NCI-H2171 treated with DMSO at 0.1 percent for 48 hours (cell line): ENCODE data around the gene ANAPC1.
"Not testable (repeated sequence)": the region's sequence is repeated elsewhere in the genome, so short reads cannot be mapped to it uniquely, and the experiment has no call there.

Source experiments
- DNase-seq: peaks from one replicate; lab custom pipeline; 2025; lab: John Stamatoyannopoulos, UW

Gene ANAPC1

GRCh38 chr2:111812970-111813622, 70.9 kb downstream of the ANAPC1 start:
- DNase-seq, result not testable (repeated sequence)

- not testable (repeated sequence) for DNase-seq
Measured at GRCh38 chr2:111790633-111791032, 93.4 kb downstream of the ANAPC1 start.

- DNase-seq, result not testable (repeated sequence)
Measured at GRCh38 chr2:111784081-111784480, 99.9 kb downstream of the ANAPC1 start.

GRCh38 chr2:111782195-111782594, 101.8 kb downstream of the ANAPC1 start:
- not testable (repeated sequence) for DNase-seq

DNA sequence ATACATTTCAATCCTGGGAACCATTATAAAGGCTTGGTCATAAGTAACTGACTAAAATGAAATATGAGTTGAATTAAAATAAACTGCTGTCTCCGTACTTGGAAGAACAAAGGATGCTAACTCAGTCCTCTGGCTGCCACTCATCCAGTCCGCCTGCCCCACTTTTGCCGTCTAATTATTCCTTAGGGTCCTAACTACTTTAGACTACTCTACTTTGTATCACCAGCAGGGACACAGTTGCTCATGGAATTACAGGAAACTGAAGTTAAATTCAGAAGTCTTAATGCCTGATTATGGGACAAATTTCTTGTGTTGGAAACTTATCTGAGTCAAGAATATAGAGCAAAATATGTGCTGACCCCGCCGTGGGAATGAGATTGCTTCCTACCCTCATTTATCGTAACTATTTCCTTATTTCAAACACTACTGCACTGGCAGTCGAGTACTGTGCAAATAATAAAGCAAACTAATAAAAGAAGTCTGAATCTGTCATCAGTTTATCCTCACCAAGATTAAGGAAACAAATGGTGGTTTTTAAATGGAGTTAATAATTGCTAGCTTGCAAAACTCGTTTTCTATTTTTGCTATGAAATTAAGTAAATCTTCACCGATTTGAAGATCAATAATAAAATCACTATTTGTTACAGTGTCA, 102.4 kb downstream of the ANAPC1 start:
- not testable (repeated sequence) for DNase-seq

GRCh38 chr2:111777155-111777554, 106.8 kb downstream of the ANAPC1 start:
- not testable (repeated sequence) for DNase-seq

DNA sequence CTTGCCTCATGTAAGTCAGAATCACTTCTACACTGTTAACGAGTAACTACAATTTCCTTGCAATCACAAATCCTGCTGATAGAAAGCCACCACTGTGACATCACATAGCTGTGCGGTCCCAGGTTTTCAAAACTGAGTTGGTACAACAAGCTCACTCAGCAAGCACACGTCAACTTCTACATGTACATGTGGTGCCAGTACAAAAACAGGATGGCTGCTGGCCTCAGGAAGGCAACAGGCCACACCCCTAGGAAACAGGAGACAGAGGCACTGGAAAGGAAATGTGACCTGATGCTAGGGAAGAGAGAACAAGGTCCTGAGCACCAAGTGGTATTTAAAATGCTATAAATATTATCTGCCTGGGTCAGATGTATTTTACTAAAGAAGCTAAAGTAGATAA, 107.7 kb downstream of the ANAPC1 start:
- not testable (repeated sequence) for DNase-seq

GRCh38 chr2:111772180-111772579, 111.8 kb downstream of the ANAPC1 start:
- not testable (repeated sequence) for DNase-seq

DNA sequence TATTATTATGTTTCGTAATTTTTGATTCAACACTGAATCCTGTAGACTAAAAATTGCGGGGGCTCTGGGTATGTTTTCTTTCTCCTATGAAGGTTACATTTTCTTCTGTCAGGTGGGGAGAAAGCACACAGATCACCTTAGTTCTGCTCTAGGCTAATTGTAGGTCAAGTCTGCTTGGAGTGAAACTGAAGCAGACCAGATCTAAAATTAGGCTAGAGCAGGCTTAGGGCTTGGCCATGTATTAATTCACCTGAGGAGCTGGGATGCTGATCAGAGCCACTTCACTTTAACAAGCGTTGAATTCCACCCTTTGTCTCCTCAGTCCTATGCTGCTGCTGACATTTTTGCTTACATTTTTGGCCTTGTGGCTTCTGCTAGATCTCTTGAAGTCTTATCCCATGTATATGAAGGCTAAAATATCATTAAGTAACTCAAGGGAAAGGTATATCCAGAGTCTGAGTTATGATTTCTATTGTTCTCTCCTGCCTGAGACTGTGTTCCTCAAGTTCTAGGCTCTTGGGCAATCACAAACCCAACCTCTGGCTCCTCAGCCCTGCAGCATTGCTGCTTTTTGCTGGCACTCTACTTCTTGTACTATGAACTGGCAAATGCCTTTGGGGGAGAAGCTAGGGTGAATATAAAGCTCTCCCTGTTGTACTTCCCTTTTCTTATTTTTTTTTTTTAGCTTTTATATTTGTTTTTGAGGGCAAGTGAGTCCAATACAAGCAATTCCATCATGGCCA, 112.9 kb downstream of the ANAPC1 start:
- DNase-seq, result not testable (repeated sequence)

DNA sequence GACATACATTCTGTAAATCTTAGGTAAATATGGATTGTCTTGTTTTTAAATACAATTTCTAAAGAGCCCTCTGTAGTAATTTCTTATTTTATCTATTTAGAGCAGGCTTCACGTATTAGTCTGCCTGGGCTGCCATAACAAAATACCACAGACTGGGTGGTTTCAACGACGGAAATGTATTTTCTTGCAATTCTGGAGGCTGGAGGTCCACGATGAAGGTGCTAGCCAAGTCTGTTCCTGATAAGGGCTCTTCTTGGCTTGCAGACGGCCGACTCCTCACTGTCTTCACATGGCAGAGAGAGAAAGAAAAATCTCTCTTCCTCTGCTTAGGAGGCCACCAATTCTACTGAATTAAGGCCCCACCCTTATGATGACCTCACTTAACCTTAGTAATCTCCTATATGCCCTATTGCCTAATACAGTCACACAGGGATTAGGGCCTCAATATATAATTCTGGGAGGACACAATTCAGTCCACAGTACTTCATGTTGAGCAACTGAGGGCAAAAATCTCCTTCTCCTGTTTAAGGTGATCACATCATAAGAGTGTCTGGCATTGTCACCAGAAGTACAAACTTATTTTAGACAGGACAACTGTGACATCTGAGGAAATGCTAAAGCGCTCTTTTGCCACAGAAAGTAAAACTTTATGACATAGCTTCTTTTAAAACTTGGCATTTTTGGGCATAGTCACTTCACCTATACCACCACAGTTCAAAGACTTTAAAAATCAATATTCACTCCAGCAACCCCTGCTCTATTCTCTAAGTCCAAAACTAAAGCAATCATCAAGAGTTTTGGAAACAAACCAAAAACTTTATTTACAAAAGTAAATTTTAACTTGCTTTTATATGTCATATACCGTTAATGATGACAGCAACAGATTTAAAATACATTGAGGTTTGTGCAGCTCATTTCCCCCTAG, 115.5 kb downstream of the ANAPC1 start:
- not testable (repeated sequence) for DNase-seq

DNA sequence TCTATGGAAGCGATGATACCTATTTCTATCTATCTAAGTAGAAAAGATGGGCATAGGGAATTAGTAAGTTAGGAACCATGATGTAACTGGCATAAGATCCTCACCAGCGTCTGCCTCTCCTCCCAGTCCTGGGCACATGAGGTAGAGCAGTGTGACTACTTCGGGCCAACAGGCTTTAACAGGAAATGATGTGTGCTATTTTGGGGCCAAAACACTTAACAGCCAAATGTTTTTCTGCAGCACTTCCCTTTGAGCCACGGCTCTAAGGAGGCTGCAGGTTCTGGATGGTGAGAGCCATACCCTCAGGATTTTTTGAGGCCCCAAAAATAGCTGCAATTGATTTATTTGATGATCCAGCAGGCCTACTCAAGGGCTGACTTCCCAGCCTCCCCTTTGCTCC, 116.9 kb downstream of the ANAPC1 start:
- not testable (repeated sequence) for DNase-seq

- not testable (repeated sequence) for DNase-seq
Measured at GRCh38 chr2:111766295-111766694, 117.7 kb downstream of the ANAPC1 start.

DNA sequence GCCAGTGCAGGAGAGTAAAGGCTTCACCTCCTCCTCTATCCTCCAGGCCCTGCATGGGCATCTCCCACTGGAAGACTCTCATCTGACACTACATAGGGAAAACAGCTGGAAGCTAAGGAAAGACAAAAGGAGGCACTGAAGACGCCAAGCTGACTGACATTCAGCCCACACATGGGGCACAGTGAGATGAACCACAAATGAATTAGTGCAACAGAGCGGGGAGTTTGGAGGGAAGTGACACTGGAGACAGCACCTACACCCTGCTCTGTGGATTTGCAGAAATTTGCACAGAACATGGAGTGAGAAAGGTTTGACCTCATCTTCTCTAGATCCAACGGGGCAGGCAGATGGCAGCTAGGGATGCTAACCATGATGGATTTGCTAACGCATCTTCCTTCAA, 119.8 kb downstream of the ANAPC1 start:
- not testable (repeated sequence) for DNase-seq

DNA sequence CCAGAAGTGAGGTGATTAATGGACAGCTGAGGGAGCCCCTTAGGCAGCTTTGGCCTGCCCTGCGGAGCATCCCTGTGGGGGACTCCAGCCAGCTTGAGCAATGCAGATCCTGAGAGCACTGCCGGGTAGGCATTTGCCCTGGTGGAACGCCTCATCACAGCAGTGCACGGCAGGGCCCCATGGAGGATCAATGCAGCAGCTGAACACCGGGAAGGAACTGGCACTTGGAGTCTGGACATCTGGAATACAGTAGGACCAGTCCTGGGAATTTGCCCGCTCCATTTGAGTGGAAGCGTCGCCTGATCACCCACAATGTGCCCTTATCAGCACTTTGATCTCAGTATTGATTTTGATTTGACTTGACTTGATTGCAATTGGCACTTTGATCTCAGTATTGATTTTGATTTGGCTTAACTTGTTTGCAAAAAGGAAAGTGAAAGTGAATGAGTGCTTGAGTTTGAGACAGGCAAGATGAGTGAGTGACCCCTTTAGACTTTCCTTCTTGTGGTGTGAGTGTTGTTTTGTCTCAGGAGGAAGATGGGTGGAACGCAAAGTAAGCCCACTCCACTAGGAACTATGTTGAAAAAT, 123.2 kb downstream of the ANAPC1 start:
- not testable (repeated sequence) for DNase-seq

DNA sequence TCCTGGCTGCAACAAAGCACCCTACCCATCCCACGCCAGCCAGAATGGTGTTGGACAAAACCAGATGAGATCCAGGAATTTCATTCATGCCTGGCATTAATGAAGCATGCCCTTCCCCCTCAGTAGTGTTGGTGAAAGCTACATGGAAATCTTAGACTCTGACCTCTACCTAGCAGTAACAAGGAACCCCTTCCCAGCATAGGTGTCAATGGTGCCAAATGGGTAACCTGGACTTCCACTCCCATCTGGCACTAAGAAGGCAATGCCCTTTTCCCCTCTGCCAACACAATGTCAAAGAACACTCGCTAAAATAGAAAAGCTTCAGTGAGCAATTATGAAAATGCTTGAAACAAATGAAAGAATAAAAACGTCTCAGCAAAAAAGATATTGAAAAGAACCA, 131.5 kb downstream of the ANAPC1 start:
- not testable (repeated sequence) for DNase-seq

DNA sequence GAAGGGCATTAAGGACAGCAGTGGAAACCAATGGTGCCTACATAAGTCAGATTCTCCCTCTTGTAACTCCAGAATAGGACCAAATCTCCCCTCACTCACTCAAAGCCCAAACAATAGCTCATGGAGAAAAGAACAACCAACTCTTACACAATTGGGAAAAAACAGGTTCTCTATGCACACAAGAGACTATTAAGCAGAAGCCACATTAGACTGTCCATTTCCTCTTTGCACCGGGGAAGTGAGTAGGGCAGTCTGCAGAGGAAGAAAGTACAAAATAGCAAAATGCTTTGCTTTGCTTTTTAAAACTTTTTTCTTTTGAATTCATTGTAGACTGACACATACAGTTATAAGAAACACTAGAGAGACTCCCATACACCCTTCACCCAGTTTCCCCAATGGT, 133.4 kb downstream of the ANAPC1 start:
- not testable (repeated sequence) for DNase-seq

- not testable (repeated sequence) for DNase-seq
Measured at GRCh38 chr2:111748429-111748828, 135.6 kb downstream of the ANAPC1 start.

DNA sequence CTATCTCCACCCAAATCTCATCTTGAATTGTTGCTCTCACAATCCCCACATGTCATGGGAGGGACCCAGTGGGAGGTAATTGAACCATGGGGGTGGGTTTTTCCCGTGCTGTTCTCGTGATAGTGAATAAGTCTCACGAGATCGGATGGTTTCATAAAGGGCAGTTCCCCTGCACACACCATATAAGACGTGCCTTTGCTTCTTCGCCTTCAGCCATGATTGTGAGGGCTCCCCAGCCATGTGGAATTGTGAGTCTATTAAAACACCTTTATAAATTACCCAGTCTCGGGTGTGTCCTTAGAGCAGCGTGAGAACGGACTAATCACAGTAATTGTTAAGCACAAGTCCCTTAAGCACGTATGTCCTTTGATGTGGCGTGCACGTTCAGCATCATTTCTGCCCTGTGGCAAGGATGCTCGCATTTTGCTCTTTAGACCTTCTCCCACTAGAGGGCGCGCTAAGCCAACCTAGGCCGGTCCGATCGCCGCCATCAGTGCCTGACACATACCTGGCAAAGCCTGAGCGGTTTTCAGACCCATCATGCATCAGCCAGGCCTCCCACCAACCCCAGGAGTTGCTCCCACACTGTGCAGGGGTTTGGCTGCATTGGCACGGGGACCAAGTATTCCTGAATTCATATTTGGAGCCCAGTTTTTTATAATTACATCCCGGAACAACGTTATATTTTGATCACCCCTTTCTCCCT, 136.4 kb downstream of the ANAPC1 start:
- DNase-seq, result not testable (repeated sequence)

DNA sequence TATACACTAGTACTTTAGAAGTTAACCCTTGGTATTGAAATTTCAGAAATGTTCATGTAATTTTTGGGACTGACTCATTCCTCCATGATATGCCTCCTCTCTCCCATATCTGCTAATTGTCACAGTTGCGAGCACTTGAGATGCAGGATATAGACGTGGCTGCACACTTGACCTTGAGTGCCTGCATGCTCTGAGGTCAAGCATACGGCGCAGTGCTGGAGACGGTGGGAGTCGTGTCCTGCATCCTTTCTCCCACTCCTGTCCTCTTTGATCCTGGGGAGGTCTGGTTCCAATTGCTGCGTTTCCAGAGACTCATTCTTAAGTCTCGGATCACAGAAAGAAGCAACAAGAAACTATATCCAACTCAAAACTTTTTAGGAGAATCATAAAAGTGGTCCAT, 139.2 kb downstream of the ANAPC1 start:
- not testable (repeated sequence) for DNase-seq

DNA sequence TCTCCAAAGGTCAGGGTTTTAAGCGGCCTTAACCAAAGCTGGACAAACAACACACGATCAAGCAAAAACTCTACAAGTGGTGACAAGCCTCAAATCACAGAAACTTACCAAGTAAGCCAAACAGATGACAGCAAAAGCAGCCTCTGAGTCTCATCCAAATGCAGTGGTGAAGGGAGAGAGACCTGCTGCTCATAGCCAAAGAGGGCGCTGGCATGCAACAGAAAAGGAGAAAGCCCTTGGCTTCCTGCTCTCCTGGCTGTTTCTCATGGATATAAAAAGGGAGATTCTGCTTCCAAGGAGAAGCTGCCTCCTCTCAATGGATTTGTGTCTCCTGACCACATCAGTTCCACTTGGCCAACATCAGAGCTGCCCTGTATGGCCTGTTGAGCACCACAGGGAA, 142.5 kb downstream of the ANAPC1 start:
- DNase-seq, result not testable (repeated sequence)
